Raji (cell line): ENCODE data around the gene C21orf91.
A peak's percentile ranks its signal among the peaks of the same experiment; 100 is the strongest.

Experiments used
- POLR2A ChIP-seq: IDR thresholded peaks from 2 replicates; pipeline ENCODE4 v1.6.1; 2011; ENCODE audit warnings: low read depth, low read length, control low read depth; ENCODE audit not compliant: insufficient read depth

The C21orf91 gene

DNA sequence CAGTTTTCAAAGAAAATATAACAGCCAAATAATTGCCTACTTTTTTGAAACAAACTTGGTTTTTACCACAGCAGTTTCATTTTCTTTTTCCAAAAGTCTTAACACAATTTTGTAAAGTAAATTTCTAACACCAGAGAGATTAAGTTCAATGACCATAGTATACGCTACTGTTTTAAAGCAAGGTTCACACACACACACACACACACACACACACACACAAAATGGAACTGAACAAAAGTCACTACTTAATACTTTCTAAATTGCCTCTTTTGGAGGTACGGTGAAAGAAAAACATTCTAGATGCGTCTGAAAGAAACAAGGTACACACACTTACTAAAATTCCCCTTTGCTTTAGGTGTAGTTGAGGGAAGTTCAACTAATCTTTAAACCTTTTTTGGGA lies 30.1 kb downstream of the C21orf91 start:
- TF ChIP-seq POLR2A: no peak

DNA sequence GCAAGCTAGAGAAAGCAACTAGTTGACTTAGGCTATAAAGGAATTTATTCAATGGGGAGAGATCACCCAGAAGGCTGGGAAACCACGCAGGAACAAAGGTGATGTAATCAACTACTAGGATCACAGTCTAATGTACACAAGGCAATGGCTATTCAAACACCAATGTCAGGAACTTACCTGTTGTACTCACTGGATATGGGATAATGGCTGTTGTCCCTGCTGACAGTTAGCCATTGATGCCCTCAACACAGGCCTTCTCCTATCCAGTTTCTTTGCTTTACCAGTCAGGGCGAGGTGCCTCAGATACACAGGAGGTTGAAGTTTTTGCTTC lies 32.3 kb downstream of the C21orf91 start:
- no peak for TF ChIP-seq POLR2A

DNA sequence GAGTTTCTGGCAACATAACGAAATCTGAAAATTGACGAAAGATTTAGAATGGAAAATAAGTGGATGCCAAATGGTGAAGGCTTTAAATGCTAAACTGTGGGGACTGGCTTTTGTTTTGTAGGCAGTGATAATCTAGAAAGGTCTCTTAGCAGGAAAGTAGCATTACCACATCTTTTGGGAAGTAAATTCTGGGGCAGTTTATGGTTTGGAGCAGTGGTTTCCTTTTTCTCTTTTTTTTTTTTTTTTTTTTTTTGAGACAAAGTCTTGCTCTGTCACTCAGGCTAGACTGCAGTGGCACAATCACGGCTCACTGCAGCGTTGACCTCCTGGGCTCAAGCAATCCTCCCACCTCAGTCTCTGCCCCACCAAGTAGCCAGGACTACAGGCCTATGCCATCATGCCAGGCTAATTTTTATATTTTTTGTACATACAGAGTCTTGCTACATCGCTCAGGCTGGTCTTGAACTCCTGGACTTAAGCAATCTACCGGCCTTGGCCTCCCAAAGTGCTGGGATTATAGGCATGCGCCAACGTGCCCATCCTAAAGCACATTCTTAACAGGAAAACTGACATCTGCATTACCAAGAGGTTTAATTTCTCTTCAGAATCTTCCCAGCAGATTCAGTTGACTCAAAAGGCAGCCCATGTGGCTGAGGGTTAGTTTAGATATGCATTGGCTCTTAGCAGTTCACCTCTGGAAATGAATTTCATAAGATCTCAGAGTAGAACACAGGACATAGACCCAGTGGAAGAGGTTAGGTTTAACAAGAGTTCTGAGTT lies 32.9 kb downstream of the C21orf91 start:
- no peak for TF ChIP-seq POLR2A

DNA sequence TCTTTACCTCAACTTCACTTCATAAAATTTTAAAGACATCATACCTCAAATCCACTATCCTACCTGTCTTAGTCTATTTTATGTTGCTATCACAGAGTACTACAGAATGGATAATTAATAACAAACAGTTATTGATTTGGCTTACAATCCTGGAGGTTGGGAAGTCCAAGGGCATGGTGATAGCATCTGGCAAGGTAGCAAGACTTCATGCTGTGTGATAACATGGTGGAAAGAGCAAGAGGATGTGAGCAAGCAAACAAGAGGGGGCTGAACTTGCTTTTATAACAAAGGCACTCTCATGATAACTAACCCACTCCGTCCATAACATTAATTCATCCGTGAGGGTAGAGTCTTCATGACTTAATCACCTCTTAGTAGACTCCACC lies 33.8 kb downstream of the C21orf91 start:
- TF ChIP-seq POLR2A: no peak

DNA sequence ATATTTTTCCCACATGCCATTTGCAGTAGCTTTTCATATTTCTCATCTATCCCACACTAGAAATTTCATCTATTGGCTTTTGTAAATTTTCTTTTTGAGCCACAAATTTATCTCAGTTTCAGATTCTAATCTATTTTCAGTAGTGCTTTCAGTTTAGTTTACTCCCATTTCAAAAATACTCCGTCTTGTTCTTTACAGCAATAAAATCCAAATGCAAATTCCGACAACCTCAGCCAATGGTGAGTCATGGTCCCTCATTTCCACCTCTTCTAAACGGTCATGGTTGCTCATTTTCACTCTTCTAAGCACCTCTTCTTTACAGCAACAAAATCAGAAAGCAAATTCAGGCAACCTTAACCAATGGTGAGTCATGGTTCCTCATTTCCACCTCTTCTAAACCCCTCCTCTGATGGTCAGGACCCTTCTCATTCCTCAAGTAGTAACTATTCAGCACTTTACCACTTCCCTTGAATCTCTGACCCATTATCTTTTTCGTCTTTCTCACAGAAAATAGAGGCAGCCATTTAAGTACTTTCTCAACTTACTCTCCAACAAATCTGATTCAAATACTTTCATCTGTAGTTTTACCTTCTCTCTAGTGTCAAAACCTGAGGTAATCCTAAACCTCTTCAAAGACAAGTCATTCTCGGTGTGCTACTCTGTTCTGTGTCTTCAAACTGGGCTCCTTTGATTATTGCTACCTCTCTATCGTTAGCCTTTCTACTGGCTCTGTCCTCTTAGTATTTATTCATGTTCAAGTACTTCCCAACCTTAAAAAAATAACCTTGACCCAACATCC lies 34.4 kb downstream of the C21orf91 start:
- TF ChIP-seq POLR2A: peak; percentile 39; the same call in 1 of the 2 replicates

DNA sequence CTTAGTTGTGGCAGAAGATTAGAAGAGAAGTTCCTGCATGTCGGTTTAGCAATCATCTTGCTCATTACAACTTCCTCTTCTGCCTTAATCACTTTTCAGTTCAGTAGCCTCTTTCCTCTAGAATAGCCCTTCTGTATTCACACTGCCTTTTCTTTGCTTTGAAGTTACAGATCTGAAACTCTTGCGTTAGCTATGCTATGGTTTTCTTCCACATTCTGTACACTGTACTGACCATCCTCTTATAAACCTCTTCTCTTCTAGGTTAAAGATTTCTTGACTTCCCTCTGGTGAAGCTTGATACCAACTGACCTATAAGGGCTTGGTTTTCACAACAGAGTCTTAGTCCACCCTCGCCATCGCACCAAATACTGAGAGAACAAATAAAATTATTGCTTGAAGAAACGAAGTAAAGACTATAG lies 35.0 kb downstream of the C21orf91 start:
- TF ChIP-seq POLR2A: 0 out of 2 replicates have a peak, but pooled peaks have one; percentile 31

DNA sequence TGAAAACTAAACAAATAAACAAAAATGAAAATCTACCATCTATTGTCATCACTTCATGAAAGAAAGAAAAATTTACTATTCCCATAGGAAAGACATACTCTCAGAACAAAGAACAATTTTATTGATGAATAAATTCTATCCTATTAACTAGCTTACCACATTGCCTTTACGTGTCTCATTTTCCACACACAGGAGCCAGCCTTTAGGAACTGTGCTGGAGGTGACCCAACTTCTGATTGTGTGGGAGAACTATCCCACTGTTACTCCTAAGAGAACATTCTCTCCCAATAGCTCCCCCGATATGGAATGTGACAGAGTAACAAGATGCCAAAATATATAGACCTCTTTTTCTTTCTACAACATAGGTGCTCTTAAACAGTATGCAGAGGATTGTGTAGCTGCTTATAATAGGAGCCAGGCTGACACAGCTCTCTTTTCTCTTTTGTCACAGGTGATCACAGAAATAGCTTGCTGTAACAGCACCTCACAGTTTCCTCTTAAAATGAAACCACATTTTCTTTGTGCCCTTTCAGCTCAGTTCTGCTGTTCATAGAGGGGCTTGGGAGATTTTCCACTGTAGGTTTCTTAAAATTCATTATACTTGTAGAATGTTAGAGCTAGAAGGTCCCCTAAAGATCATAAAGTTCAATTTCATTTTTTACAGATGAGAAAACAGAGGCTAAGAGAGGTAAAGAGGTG lies 35.5 kb downstream of the C21orf91 start:
- TF ChIP-seq POLR2A: peak; percentile 29; the same call in 1 of the 2 replicates

DNA sequence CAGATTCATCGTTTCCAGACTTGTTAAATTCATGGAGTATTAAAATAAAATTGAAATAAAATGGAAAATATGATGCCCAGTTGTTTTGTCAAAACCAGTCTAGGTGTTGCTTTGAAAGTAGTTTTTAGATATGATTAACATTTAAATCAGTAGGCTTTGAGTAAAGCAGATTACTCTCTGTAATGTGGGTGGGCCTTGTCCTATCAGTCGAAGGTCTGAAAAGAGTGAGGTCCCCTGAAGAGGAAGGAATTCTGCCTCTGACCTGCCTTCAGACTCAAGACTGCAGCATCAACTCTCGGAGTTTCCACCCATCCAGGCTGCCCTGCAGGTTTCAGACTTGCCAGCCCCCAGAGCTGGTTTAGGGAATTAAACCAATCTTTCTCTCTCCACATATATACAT lies 36.2 kb downstream of the C21orf91 start:
- TF ChIP-seq POLR2A: no peak

DNA sequence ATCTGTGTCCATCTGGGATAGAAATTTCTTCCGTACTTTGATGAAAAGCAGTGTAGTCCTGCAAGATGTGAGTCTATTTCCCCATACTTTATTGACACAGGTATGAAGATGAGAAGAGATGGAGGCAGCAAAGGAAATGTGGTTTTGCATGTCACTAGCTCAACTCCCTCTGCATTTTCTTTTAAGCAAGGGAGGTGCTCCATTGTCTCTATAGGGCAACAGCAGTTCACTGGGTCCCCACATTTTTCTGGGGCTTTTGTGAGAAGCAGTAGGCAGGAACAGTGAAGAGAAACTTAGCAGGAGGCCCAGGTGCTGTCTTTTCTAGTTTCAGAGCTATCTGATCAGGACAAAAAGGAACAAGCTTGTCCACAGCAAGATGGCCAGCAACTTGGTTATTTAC lies 37.1 kb downstream of the C21orf91 start:
- TF ChIP-seq POLR2A: no peak

DNA sequence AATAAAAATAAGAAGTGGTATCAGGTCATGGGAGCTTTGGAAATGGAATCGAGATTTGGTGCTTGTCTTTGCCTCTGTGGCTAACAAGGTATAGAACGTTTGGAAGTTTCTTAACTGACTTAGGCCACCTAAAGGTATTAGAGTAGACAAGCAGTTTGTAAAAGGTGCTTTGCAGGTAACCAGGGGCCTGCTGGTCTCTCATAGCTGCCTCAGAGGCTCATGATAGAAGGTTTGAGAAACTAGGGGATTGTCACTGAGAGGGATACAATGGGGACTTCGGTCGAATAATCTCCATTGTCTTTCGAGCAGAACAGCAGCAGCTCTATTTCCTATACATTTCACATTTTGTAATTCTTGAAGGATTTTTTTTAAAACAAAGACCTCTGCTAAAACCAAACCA lies 37.6 kb downstream of the C21orf91 start:
- no peak for TF ChIP-seq POLR2A

DNA sequence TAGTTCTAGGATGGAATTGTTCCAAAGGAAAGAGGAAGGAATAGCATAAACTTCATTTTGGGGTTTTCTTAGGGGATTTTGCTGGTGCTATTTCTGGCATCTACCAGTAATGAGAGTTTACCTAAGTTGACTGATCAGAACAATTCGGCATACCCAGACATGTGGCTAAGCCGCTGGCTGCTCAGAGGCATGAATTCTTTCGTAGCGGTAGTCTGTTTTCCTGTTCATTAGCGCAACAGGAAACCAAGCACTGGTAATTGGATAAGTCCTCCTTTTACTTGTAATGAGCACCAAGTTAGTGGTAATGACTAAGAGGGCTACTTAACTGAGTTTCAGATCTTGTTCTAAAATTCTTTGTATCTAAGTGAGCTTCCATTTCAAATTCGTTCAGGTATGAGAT lies 38.6 kb downstream of the C21orf91 start:
- TF ChIP-seq POLR2A: no peak

DNA sequence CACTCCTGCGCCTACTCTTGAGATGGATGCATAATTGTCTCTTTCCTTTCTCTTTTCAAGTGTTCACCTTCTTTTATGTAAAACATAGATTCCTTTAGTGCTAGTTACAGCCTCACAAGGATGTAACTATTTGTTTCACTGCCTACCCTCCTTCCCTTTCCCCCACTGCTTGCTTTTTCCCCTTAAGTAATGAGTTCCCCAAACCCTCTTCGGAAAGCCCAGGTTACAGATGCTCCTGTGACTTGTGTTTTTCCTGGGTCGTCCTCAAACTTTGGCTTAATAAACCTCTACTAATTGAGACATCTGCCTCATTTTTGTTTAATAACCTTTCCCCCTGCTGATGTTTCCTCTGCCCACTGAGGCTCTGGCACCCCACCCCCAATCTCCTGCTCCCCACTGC lies 39.2 kb downstream of the C21orf91 start:
- no peak for TF ChIP-seq POLR2A

DNA sequence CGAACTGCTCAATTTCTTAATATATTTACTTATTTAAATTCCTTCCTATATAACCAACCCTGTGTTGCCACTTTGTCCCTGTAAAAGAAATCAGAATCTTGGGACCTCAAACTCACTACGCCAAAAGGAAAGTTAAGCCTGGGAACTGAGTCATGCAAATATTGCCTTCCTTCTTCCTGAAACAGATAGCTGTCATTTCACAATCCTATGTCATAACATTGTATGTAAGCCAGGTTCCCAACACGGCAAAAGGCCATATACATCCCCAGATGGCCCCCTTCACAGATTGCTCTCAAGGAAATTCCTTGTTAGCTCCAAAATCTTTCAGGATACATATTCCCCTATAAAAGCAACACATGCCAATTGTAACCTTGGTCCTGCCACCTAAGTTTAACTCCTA lies 39.7 kb downstream of the C21orf91 start:
- TF ChIP-seq POLR2A: no peak

DNA sequence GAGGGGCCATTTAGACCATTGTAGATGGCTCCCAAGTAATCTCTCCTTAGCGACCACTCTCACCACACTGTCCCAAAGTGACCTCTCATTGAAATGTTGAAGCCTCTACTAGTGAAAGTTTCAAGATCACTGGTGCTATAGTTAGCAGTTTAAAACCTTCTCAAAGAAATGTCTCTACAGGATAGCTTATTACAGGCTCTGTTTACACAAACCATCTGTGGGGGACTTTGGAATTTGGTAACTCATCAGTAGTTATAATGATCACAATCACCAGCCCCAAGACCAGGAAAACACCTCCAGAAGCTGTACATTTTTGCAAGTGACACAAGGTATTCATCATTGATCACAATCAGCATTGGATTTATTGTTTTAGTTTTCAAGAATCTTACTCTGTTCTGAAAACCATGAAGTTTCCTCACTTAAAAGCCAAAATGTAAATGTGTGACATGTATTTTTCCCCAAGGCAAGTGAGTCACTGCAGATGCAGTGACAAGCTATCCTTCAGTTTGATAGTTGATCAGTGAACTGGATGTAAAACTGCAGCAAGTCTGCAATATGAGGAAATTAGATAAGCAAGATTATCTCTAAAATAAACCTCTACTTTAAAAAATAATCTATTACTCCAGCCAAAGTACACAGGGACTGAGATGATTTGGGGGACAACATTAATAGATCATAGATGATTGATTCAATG lies 41.9 kb downstream of the C21orf91 start:
- no peak for TF ChIP-seq POLR2A

DNA sequence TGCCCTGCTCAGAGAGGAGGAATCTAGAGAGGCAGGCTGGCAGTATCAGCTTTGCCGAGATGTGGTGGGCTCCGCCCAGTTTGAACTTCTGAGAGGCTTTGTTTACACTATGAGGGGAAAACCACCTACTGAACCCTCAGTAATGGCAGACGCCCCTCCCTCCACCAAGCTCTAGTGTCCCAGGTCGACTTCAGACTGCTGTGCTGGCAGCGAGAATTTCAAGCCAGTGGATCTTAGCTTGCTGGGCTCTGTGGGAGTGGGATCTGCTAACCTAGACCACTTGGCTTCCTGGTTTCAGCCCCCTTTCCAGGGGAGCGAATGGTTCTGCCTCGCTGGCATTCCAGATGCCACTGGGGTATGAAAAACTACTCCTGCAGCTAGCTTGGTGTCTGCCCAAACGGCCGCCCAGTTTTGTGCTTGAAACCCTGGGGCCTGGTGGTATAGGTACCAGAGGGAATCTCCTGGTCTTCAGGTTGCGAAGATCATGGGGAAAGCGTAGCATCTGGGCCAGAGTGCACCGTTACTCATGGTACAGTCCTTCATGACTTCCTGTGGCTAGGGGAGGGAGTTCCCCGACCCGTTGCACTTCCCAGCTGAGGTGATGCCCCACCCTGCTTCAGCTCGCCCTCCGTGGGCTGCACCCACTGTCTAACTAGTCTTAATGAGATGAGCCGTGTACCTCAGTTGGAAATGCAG lies 43.6 kb downstream of the C21orf91 start:
- no peak for TF ChIP-seq POLR2A

DNA sequence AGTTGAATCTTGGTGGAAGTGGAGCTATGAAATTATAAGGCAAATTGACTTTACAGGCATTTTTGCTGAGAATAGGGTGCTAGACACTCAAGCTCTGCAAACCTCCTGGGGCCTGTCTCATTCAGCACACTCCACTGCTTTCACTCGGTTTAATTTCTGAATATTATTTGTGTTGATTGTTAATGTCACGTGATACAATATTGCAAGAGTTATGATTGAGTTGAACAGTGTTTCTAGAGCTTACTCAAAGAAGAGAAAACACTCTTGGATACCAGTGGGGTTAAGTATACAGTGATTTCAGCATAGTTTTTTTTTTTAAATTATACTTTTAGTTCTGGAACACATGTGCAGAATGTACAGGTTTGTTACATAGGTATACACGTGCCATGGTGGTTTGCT lies 49.7 kb downstream of the C21orf91 start:
- TF ChIP-seq POLR2A: no peak
